GM21576 (cell line): ENCODE measurements around the gene EEIG1.

Experiments
- ATAC-seq: cut with Tn5 transposase; IDR thresholded peaks from one replicate; pipeline ENCODE4 v1.9.1; 2021; ENCODE audit warnings: mild to moderate bottlenecking, moderate library complexity; ENCODE audit not compliant: unreplicated experiment

Gene EEIG1

DNA sequence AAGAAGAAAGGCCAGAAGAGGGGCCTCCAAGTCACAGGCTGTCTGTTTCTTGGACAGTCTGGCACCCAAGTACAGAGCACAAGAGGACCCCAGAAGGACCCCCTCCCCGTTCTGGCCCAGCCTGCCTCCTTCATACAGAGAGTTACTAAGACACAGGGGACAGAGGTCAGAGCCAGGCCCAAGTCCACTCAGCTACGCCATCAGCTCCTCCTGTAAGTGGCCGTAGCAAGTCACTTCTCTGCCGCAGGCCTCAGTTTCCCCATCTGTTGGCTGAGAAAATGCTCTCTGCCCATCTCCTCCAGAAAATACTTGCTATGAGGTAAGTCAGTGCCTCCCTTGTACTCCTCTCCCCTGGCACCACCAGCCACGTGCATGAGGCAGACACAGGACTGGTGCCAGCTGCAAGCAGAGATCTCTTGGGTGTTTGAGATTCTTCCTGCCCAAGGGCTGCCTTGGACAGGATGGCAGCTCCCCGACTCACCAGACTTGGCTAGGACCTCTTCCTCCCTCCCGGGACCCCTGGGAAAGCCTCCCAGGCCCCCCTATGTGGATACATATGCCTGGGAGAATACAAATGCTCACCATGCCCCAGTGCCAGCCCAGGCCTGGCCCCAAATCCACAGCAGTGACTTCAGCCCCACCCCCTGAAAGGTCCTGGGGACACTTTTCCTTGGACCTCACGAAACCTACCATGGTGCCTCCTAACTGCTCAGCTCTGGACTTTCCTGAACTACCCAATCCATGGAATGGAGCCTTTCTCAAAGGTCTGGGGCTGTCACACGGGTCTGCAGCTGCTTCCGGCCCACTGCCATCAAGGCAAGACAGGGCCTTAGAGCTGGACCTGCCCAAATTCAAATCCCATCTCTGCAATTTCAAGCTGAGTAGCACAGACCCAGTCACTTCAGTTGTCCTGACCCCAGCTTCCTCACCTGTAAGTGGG lies 5.1 kb downstream of the EEIG1 start:
- ATAC-seq = no peak

DNA sequence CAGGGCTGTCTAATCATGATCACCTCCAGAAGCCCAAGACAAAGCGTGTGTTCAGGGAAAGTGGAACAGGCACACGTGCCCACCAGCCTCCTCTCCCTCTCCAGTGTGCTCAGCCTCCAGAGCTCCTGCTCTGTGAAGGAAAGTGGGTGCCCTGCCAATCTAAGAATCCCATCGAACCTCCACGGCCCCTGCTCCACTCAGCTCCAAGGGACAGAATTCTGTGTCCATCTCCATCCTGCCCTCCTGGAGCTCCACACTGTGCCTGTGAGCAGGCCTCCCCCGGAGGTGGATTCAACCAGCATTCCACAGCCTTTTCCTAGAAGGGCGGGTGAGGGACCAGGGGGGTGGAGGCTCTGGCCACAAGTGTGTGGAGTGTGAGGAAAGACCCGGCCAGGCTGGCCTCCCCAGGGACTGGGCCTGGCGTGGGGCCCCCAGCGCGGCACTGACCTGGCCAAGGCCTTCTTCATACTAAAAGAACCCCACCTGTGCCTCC lies 6.0 kb downstream of the EEIG1 start:
- no peak for ATAC-seq

DNA sequence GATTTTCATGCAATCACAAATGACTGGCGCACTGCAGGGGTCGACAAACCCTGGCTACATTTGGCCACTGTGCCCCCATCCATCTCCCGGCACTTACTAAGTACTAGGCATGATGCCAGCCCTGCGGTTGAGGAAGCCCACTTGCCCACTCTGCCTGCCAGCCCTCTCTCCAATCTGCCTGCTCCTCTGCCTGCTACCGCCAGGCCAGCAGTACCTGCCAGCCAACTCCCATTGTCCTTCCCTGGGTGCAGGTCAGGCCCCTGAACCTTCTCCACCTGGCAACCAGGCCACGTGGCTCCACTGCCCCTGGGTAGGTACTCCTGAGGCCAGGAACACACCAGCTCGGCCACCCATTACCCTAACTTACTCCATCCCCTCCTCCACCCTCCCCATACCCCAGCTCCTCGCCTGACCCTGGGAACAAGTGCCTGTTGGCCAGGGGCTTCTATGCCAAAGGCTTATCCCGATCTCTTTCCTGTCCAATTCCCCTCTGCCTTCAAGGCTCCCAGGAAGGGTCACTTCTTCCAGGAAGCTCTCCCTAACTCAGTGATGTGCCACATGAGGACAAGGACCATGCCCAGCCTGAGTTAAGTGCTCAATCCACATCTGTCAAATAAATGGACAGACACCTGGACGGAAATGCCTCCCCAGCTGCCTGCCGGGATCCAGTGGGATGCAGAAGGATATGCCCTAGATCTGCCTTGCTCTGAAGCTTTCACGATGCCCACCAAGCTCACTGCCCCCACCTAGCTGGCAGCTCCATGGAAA lies 6.6 kb downstream of the EEIG1 start:
- no peak for ATAC-seq

DNA sequence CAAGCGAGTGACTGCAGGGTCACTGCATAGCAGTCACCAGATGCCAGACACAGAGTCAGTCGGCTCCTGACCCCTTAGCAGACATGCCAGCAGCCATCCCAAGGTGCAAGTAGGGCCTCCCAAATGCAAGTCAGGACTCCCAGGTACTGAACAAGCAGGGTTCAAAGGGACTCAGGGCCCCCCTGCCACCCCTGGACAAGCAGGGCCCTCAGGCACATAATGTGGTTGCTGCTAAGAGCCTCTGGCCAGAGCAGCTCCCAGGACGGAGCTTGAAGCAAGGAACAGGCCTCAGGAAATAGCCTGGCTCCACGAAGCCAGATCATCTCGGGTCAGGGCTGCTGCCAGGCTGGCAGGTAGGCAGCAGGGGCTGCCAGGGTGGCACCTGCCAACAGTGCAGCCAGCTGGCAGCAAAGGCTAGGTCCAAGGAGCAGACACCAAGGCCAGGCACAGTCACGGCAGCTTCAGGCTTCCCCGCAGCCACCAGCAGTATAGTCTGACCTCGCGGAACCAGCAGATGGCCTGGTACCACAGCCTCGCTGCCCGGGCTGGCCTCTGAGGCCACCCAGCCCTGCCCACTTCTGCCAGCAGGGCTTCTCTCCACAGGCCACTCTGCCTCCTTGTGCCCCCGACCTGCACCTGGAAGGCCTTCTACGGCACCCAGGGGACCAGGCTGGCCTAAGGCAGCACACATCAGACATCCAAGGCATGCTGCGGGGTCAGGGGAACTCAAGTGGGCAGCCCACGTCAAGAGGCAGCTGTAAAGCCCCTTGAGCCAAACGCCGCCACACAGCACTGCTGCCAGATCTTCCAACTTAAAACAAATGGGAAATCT lies 7.4 kb downstream of the EEIG1 start:
- no peak for ATAC-seq

DNA sequence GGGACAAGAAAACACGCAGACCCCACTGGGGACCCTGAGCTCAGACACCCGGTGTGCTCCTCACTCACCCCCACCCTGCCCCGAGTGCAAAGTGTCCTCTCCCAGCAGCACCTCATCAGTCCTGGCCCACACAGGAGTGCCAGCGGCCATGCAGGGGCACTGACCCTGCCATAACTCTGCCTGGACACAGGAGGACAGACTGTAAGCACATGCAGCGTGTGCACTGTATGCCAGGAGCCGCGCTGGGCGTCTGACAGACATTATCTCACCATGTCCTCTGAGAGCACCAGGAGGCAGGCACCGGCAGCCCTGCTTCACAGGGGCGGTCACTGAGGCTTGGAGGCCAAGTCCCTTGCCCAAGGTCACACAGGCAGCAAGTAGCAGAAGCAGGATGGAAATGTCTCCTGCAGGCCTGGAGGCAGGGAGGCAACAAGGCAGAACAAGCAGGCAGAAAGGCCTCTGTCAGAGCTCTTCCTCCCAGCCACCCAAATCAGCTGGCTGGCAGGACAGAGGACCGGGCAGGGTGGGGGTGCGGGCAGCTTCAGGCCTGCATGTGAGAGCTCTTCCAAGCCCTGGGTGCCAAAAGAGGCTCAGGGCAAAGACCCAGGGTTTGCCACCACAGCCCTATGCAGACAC lies 8.4 kb downstream of the EEIG1 start:
- no peak for ATAC-seq

DNA sequence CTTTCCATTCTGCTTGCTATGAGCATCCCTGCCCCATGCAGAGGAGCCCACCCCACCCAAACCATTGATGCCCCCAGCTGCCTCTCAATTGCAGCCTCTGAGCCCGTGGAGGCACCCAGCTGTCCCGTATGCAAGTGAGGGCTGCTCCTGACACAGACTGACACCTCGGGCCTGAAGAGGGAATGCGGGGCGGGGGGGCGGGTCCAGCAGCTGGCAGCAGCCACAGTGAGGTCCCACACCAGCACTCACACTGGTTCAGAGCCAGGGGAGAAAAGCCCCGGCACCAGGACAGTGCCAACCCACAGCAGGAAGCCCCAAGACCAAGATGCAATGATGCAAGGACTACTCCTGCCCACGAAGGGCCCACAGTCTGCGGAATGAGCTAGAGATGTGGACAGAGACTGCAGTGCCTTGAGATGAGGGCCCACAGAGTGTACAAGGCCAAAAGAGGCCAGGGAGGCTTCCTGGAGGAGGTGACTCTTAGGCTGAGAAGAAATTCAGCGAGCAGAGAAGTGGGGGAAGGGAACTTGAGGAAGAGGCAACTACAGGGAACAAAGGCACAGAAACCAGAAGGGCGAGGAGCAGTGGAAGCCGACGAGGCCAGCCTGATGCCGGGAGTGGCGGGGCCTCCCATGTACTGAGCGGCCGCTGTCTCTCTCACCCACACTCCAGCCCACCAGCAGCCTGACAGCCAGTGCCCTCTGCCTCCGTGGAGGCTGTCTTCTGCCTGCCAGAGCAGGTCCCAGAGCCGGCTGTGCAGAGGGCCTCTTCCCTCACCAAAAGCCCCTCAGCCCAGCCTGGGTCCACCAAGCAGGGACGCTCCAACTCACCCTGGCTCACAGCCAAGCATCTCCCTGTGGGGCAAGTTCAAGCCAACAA lies 9.2 kb downstream of the EEIG1 start:
- peak; percentile 15 for ATAC-seq

DNA sequence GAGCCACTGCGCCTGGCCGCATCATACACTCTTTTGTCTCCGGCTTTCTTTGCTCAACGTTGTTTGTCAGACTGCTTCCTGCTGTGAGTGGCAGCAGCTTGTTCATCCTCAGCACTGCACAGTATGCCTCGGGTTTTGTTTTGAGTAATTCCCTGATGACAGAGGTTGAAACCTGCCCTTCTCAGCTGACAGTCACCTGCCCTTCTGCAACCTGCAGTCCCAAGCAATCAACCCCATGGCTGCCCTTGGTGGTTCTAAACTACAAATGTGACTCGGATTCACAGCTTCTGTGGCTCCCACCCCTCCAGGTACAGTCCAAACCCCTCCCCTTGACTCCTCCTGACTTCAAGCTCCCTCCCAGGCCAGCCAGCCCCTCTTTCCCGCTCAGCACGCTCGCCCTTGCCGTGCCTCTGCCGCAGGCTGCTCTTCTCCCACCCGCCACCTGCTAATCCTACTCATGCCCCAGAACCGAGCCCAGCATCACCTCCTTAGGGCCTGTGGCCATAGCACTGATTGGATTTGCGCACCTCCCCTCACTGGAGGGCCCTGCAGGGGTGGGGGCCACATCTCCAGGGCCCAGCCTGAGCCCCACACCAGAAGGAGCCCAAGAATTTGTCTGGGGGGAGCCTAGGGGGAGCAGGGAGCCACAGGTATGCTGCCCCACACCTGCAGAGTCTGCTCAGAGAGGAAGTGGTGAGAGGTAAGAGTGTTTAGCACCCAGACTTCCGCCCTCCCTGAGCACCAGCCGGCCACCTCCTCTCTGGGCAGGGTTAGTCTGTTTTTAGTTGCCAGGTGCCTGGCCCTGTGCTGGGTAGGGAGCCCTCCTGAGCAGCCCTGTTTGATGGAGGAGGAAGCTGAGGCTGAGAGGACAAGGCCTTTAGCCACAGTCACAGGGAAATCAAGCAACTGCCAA lies 10.1 kb downstream of the EEIG1 start:
- ATAC-seq = peak; percentile 67

DNA sequence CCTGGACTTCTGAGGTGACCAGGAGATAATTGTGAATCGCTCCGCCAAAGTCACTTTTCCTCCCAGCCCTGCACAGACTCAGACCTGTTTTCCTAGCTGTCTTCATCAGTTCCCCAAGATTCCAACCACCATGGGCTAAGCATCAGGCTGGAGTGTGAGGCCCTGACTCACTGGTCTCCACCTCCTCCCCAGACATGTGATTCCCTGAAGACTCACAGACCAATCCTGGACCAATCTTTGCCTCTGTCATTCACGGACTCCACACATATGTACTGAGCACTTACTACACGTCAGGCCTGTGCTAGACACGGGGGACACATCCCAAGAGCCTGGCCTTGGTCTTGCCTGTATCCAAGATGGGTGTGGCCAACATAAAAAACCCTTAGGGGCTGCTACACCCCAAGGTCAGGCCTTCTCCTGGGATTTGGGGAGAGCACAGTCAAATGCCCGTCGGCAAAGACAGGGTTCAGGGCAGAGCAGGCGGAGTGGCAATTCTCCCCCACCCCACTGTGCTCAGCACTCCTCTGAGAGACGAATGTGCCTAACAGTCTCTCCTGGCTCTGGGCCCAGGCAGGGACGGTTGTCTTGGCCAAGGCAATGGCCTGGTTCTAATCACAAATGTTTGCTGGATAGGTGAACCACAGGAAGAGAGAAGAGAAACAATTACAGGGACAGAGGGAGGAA lies 11.9 kb downstream of the EEIG1 start:
- ATAC-seq = no peak

DNA sequence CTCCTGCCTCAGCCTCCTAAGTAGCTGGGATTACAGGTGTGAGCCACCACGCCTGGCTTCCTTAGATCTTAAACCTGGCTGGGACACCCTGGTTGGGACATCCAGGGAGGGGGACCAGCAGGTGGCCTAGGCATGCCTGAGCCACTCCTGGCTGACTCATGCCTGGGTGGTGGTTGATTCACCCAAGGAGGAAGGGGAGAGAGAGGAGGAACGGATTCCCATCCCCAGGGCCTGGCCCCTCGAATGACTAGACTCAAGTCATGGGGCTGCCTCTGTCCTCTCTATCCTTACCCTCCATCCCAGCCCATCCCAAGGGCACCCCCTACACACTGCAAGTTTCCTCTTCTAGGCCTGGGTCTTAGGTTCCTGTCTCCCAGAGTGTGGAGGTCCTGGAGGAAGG lies 12.7 kb downstream of the EEIG1 start:
- no peak for ATAC-seq

DNA sequence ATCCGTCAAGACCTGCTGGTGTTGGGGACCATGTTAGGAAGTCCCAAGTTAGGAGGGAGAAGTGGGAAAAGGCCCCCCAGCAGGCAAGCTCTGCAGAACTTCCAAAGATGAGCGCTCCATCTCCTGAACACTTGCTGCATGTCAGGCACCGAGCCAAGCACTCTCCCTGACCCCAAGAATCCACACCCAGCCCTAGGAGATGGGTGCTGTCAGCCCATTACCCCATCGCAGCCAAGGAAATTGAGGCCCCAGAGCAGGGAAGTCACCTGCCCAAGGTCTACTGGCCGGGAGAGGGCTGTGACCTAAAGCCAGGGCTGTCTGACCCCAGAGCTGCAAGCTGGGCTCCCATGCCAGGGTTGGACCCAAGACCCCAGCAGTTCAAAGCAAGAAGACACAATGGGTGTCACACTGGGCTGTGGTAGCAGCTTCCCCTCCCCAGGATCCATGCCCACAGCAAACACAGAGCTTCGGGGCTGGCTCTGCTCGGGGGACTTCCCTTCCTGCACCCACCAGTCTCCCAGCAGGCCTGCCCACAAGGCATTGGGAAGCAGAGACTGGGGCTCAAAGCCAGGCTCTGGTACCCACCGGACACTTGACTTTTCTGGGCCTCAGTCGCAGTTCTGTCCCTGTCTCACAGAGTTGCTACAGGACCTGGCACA lies 13.5 kb downstream of the EEIG1 start:
- no peak for ATAC-seq

DNA sequence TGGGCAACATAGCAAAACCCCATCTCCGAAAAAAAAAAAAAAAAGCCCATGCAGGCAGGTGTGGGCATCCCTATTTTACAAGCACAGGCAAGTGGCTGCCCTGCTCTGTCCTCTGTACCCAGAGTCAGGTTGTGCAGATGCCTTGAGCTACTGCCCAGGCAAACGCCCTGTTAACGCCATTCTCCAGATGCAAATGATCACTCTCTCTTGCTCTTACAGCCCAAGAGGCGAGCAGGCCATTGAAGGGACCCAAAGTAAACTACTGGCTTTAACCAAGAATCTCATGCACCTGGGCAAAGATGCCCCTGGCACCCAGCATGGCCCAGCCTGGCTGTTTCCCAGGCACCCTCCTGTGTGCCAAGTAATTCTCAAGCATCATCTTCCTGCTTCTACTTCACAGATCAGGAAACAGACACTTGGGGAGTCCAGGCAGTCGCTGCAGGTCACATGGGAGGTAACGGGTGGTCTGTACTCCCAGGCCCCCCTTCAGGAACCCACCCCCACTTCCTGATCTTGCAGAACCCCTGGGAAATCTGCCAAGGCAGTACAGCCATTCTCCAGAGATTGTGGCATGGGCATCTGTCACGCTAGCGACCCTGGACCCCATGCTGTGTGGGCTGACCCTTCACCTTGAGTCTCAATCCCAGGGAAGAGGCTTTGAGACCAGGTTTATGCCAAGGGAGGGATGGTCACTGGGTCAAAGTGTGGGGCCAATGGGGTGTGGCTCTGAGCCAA lies 14.2 kb downstream of the EEIG1 start:
- no peak for ATAC-seq

DNA sequence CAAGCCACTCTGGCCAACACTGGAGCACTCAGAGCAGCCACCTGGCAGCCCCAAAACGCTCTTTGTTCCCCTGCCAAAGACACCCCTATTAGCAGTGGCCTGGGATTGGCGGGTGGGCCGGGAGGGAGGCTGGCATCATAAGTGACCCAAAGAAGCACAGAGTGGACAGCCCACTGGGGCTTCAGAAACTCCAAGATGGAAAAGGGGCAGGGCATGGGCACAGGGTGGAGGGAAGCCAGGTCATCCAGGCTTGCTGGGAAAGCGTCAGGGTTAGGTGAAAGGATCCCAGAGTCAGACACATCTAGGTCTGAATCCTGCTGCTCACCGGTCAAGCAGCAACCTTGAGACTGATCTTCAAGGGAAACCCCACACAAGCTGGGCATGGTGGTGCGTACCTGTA lies 14.8 kb downstream of the EEIG1 start:
- no peak for ATAC-seq

DNA sequence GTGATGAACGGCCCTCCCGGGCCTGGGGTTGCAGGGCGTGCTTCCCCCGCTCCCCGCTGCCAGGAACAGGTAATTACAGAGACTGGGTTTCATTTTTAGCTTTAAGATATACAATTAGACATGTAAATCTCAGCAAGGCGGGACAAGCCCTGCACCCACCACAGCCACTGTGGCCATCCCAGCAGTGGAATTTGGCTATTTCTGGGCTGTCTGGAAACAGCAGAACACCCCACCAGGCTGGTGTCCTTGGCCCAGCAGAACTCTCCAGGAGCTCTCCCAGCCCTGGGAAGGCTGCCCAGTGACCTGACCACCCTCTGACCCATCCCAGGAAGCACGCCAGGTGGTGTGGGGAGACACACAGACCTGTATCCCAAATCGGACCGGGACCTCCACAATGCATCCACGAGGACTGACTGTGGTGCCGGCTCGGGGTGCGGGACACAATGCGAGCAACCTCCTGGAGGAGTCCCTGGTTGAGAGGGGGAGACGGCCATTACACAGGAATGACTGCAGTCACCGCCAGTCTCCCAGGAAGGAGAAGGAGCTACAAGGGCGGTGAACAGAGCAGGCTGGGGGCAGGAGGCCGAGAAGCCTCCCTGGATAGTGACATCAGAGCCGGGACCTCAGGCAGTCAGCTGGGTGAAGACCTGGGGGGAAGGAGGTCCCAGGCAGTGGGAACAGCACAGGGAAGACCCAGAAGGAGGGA lies 17.3 kb downstream of the EEIG1 start:
- no peak for ATAC-seq

DNA sequence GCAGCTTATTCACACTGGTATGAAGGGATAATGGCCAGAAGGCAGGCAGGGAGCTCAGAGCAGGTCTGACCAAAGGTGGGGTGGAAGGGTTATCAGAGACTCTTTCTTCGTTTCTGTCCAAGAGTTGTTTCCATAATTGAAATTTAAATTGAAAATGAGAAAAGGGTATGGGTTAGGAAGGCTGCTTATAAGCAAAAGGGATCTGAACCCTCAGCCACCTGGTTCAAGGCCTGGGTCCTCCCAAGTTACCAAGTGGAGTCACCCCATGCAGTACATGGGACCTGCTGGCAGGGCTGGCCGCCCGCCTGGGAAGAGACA lies 17.8 kb downstream of the EEIG1 start:
- no peak for ATAC-seq

DNA sequence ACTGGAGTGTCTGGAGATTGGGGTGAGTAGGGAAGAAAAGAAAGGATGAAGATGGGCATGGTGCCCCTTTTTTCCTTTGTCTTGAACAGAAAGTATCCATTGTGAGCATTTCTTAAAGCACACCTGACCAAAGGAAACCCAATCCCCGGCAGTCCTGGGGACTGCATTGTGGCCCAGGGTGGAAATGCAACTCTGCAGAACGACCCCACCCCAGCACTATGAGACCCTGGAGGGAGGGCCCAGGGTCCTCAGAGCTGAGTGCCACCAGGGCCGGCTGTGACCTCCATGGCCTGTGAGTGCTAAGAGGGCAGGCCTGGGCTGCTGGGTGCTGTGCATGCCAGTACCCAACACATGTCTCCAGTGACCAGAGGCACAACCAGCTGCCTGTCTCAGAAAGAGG lies 18.5 kb downstream of the EEIG1 start:
- ATAC-seq = no peak

DNA sequence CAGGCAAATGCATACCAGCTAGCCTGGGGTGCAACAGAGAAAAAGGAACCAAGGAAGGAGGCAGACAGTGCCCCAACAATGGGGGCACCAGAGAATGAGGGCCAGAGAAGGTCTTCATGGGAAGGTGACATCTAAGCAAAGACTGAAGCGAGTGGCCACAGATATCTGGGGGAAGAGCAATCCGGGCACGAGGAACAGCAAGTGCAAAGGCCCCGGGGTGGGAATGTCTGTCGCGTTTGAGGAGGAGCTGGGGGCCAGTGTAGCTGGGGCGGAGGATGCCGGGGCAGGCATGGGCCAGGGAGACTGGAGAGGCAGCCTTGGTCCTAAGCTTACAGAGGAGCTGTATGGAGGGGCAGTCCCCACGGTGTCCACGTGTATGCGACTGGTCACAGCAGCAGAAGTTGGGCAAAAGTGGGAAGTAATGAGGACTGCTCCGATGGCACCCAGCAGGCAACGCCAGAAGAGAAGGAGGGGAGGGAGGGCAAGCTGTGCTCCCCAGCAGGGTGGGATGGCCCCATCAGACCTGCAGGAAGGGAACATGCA lies 19.1 kb downstream of the EEIG1 start:
- no peak for ATAC-seq
